Astrocyte of the spinal cord (primary cell): ENCODE data around the gene LRP6.

Source experiments
- DNase-seq: peaks from one replicate; pipeline ENCODE4 v3.0.0; 2011; ENCODE audit warnings: low read depth, low spot score
- H3K4me3 ChIP-seq: 2 replicates; pipeline ENCODE4 v1.5.1; 2011; ENCODE audit warnings: low read depth, mild to moderate bottlenecking, low read length, moderate library complexity
- CTCF ChIP-seq: IDR thresholded peaks from 2 replicates; pipeline ENCODE4 v1.5.1; 2012; ENCODE audit warnings: low read depth, mild to moderate bottlenecking, low read length, inconsistent platforms
- in situ Hi-C: cut with HindIII; loops from 2 replicates; pipeline ENCODE4 v1.10.0; 2017; ENCODE audit warnings: low sequenced_read_pairs

Gene LRP6

GRCh38 chr12:12133785-12134184, 133.1 kb downstream of the LRP6 start:
- in situ Hi-C loops: no loop called here
- no peak overlapping the region for H3K4me3 ChIP-seq
- DNase-seq: no peak
- TF ChIP-seq CTCF: no peak

- no peak for DNase-seq
- no peak for TF ChIP-seq CTCF
- in situ Hi-C loops: no loop called here
- H3K4me3 ChIP-seq: no peak overlapping the region
Observed at GRCh38 chr12:12133259-12133658, 133.6 kb downstream of the LRP6 start.

GRCh38 chr12:12128670-12129069, 138.2 kb downstream of the LRP6 start:
- DNase-seq: no peak
- in situ Hi-C loops: no loop called here
- H3K4me3 ChIP-seq: no peak overlapping the region
- no peak for TF ChIP-seq CTCF

GRCh38 chr12:12127304-12127703, 139.5 kb downstream of the LRP6 start:
- in situ Hi-C loops: no loop called here
- no peak for DNase-seq
- no peak overlapping the region for H3K4me3 ChIP-seq
- no peak for TF ChIP-seq CTCF

- no peak for DNase-seq
- H3K4me3 ChIP-seq: no peak overlapping the region
- in situ Hi-C loops: no loop called here
- TF ChIP-seq CTCF: no peak
Observed at GRCh38 chr12:12126551-12126950, 140.3 kb downstream of the LRP6 start.

- TF ChIP-seq CTCF: no peak
- no peak overlapping the region for H3K4me3 ChIP-seq
- in situ Hi-C loops: no loop called here
- no peak for DNase-seq
Observed at GRCh38 chr12:12123036-12123604, 143.7 kb downstream of the LRP6 start.

- DNase-seq: no peak
- in situ Hi-C loops: no loop called here
- no peak overlapping the region for H3K4me3 ChIP-seq
- TF ChIP-seq CTCF: no peak
Observed at GRCh38 chr12:12121061-12121460, 145.8 kb downstream of the LRP6 start.
